ENCODE data around the gene DSEL.

The DSEL gene

GRCh38 chr18:67500522-67501205 is 15.9 kb downstream of the DSEL start:
- DNase-seq (ENCODE audit: low read depth in 3 of 3), result no peak

- no peak for DNase-seq (ENCODE audit: low read depth in 3 of 3)
Observed at GRCh38 chr18:67496469-67496868, 20.1 kb downstream of the DSEL start.

GRCh38 chr18:67486534-67486933 is 30.0 kb downstream of the DSEL start:
- DNase-seq (ENCODE audit: low read depth in 3 of 3), result no peak

- DNase-seq (ENCODE audit: low read depth in 3 of 3), result no peak
Observed at GRCh38 chr18:67485655-67486054, 30.9 kb downstream of the DSEL start.

- DNase-seq (ENCODE audit: low read depth in 3 of 3), result no peak
Observed at GRCh38 chr18:67484458-67484857, 32.1 kb downstream of the DSEL start.

- no peak for DNase-seq (ENCODE audit: low read depth in 3 of 3)
Observed at GRCh38 chr18:67483952-67484351, 32.6 kb downstream of the DSEL start.

- no peak for DNase-seq (ENCODE audit: low read depth in 3 of 3)
Observed at GRCh38 chr18:67483237-67483636, 33.3 kb downstream of the DSEL start.

- no peak for DNase-seq (ENCODE audit: low read depth in 3 of 3)
Observed at GRCh38 chr18:67478249-67478648, 38.3 kb downstream of the DSEL start.

GRCh38 chr18:67477522-67477921 is 39.0 kb downstream of the DSEL start:
- DNase-seq (ENCODE audit: low read depth in 3 of 3), result no peak

- no peak for DNase-seq (ENCODE audit: low read depth in 3 of 3)
Observed at GRCh38 chr18:67476585-67476984, 39.9 kb downstream of the DSEL start.

- DNase-seq (ENCODE audit: low read depth in 3 of 3), result no peak
Observed at GRCh38 chr18:67475673-67476072, 40.8 kb downstream of the DSEL start.

GRCh38 chr18:67468038-67468437 is 48.5 kb downstream of the DSEL start:
- DNase-seq (ENCODE audit: low read depth in 3 of 3), result no peak

GRCh38 chr18:67467188-67467587 is 49.3 kb downstream of the DSEL start:
- DNase-seq (ENCODE audit: low read depth in 3 of 3), result no peak

- DNase-seq (ENCODE audit: low read depth in 3 of 3), result no peak
Observed at GRCh38 chr18:67464499-67464898, 52.0 kb downstream of the DSEL start.

- DNase-seq (ENCODE audit: low read depth in 3 of 3), result no peak
Observed at GRCh38 chr18:67463829-67464228, 52.7 kb downstream of the DSEL start.

- DNase-seq (ENCODE audit: low read depth in 3 of 3), result no peak
Observed at GRCh38 chr18:67456711-67457110, 59.8 kb downstream of the DSEL start.
